PC-3 (cell line): Measurements from ENCODE around the gene SEMA5A.

Source experiments
- EZH2 ChIP-seq: fragments of 300-600 bp; sonication (generic); IDR thresholded peaks from one replicate; pipeline ENCODE4 v1.6.1; 2017; ENCODE audit warnings: antibody characterized with exemption, mild to moderate bottlenecking, low read length; ENCODE audit not compliant: unreplicated experiment
- EZH2phosphoT487 ChIP-seq: fragments of 300-600 bp; sonication (generic); IDR thresholded peaks from 2 replicates; pipeline ENCODE4 v1.6.1; 2018; ENCODE audit warnings: mild to moderate bottlenecking, antibody characterized with exemption, low read length, borderline replicate concordance
- TF ChIP-seq, protein P1 (sequence below): fragments of 300-600 bp; sonication (generic); conservative IDR thresholded peaks from 2 replicates; pipeline ENCODE4 v1.5.1; 2017; ENCODE audit warnings: antibody characterized with exemption, low read depth, mild to moderate bottlenecking, low read length

DNA sequence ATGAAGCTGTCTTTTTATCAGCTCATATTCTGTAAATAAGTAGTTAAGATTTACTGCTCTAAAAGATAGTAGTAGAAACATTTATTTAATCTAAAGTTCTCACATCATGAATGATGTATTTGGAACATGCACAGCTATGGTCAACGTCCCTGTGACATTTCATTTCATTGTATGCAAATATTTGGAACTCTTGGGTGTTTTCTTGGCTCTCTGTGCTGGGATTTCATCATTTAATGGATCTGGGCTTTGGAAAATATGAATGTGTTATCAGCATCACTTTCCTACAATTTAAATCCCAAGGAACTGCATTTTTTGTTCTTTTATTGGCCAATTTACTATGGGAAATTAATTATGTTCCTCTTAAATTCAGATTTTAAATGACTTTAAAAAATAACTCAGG, 462.9 kb downstream of the SEMA5A start:
- TF ChIP-seq, protein P1, sequence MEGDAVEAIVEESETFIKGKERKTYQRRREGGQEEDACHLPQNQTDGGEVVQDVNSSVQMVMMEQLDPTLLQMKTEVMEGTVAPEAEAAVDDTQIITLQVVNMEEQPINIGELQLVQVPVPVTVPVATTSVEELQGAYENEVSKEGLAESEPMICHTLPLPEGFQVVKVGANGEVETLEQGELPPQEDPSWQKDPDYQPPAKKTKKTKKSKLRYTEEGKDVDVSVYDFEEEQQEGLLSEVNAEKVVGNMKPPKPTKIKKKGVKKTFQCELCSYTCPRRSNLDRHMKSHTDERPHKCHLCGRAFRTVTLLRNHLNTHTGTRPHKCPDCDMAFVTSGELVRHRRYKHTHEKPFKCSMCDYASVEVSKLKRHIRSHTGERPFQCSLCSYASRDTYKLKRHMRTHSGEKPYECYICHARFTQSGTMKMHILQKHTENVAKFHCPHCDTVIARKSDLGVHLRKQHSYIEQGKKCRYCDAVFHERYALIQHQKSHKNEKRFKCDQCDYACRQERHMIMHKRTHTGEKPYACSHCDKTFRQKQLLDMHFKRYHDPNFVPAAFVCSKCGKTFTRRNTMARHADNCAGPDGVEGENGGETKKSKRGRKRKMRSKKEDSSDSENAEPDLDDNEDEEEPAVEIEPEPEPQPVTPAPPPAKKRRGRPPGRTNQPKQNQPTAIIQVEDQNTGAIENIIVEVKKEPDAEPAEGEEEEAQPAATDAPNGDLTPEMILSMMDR = no peak
- no peak for TF ChIP-seq EZH2
- no peak for TF ChIP-seq EZH2phosphoT487
